Loucy (cell line): ENCODE measurements around the gene CCDC167.

Experiments used
- H2AFZ ChIP-seq: fragments of 200-600 bp; sonication (generic); 2 replicates; pipeline ENCODE4 v1.6.0; 2016; ENCODE audit warnings: antibody characterized with exemption, mild to moderate bottlenecking, low read length, moderate library complexity
- H3F3A ChIP-seq: fragments of 200-600 bp; 2 replicates; pipeline ENCODE4 v1.6.0; 2016; ENCODE audit warnings: antibody characterized with exemption, low read depth, mild to moderate bottlenecking
- H3K27me3 ChIP-seq: fragments of 200-600 bp; sonication (generic); 2 replicates; pipeline ENCODE4 v1.6.1; 2014; ENCODE audit warnings: low read length, mild to moderate bottlenecking; ENCODE audit not compliant: insufficient read depth, poor library complexity, severe bottlenecking
- H3K36me3 ChIP-seq: fragments of 200-600 bp; sonication (generic); 2 replicates; pipeline ENCODE4 v1.6.1; 2016; ENCODE audit warnings: low read length; ENCODE audit not compliant: insufficient read depth
- H3K4me1 ChIP-seq: fragments of 200-600 bp; sonication (generic); 2 replicates; pipeline ENCODE4 v1.5.1; 2014; ENCODE audit warnings: low read length, mild to moderate bottlenecking; ENCODE audit not compliant: insufficient read depth, poor library complexity, severe bottlenecking
- H3K4me2 ChIP-seq: fragments of 200-600 bp; sonication (generic); 2 replicates; pipeline ENCODE4 v1.6.0; 2014; ENCODE audit warnings: antibody characterized with exemption, low read length, low read depth, mild to moderate bottlenecking; ENCODE audit not compliant: poor library complexity, severe bottlenecking
- H3K4me3 ChIP-seq: fragments of 200-600 bp; sonication (generic); 2 replicates; pipeline ENCODE4 v1.5.1; 2014; ENCODE audit warnings: low read length, mild to moderate bottlenecking, mixed read lengths; ENCODE audit not compliant: poor library complexity, severe bottlenecking
- H3K79me2 ChIP-seq: fragments of 200-600 bp; sonication (generic); 2 replicates; pipeline ENCODE4 v1.6.1; 2014; ENCODE audit warnings: low read length; ENCODE audit not compliant: insufficient read depth
- H3K9ac ChIP-seq: fragments of 200-600 bp; sonication (generic); 2 replicates; pipeline ENCODE4 v1.6.0; 2014; ENCODE audit warnings: mild to moderate bottlenecking, low read depth, low read length, moderate library complexity; ENCODE audit not compliant: poor library complexity, severe bottlenecking
- H3K9me2 ChIP-seq: fragments of 200-600 bp; sonication (generic); replicated peaks from 2 replicates; pipeline ENCODE4 v1.6.1; 2016; ENCODE audit warnings: low read depth, low read length, mixed read lengths
- H3K9me3 ChIP-seq: fragments of 200-600 bp; sonication (generic); 2 replicates; pipeline ENCODE4 v1.6.1; 2014; ENCODE audit warnings: mild to moderate bottlenecking, antibody characterized with exemption, low read length, low read depth; ENCODE audit not compliant: insufficient read depth
- H4K20me1 ChIP-seq: fragments of 200-600 bp; sonication (generic); 2 replicates; pipeline ENCODE4 v1.6.0; 2014; ENCODE audit warnings: antibody characterized with exemption, low read length, mild to moderate bottlenecking; ENCODE audit not compliant: insufficient read depth, poor library complexity, severe bottlenecking
- EZH2phosphoT487 ChIP-seq: fragments of 200-600 bp; IDR thresholded peaks from 2 replicates; pipeline ENCODE4 v1.6.1; 2018; ENCODE audit warnings: antibody characterized with exemption, mild to moderate bottlenecking, moderate library complexity, borderline replicate concordance
- TF ChIP-seq, protein P1 (sequence below): fragments of 200-600 bp; sonication (generic); conservative IDR thresholded peaks from 2 replicates; pipeline ENCODE4 v1.5.1; 2014; ENCODE audit warnings: mild to moderate bottlenecking, antibody characterized with exemption, low read length

Gene CCDC167

DNA sequence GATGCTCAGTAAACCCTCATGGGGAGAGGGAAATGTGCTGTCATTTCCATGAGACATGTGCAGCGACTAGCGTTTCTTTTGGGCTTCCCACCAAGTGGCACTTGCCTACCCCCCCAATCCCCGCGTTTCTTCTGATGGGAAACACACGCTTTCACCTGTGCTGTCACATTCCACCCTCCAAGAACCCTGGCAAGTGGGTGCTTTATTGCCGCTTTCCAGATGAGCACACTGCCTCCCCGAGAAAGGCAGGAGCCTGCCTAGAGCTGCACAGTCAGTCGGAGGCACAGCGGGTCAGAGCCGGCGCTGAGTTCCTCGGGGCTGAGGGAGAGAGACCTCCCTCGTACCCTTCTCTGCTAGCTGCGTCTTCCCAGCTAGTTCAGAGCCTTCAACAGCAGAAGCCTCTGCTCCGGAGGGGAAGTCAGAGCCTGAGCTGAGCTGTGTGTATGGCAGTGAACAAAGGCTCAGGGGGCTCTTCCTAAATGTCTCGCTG is 12.3 kb upstream of the CCDC167 start:
- Histone ChIP-seq H2AFZ (no peak overlapping the region), H3K9ac (no peak overlapping the region), H4K20me1 (no peaks in the 10 kb centered on the region), H3K27me3 (no peaks in the 10 kb centered on the region), H3K4me1 (peaks cover 45% of the 10 kb centered on the region), H3K4me2 (no peak overlapping the region), H3K9me3 (no peaks in the 10 kb centered on the region), H3K4me3 (no peak overlapping the region), H3K9me2 (no peaks in the 10 kb centered on the region), H3F3A (peaks cover 9% of the 10 kb centered on the region; the same call in 1 of the 2 replicates), H3K36me3 (no peaks in the 10 kb centered on the region), H3K79me2 (peaks cover 6% of the 10 kb centered on the region; the same call in 1 of the 2 replicates)
- TF ChIP-seq, protein P1, sequence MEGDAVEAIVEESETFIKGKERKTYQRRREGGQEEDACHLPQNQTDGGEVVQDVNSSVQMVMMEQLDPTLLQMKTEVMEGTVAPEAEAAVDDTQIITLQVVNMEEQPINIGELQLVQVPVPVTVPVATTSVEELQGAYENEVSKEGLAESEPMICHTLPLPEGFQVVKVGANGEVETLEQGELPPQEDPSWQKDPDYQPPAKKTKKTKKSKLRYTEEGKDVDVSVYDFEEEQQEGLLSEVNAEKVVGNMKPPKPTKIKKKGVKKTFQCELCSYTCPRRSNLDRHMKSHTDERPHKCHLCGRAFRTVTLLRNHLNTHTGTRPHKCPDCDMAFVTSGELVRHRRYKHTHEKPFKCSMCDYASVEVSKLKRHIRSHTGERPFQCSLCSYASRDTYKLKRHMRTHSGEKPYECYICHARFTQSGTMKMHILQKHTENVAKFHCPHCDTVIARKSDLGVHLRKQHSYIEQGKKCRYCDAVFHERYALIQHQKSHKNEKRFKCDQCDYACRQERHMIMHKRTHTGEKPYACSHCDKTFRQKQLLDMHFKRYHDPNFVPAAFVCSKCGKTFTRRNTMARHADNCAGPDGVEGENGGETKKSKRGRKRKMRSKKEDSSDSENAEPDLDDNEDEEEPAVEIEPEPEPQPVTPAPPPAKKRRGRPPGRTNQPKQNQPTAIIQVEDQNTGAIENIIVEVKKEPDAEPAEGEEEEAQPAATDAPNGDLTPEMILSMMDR = no peak
- TF ChIP-seq EZH2phosphoT487 = no peak

- no peaks in the 10 kb centered on the region for H3K9me2 ChIP-seq
- peaks cover 41% of the 10 kb centered on the region for H3K4me1 ChIP-seq
- H3K4me3 ChIP-seq = no peak overlapping the region
- H3K9me3 ChIP-seq = no peaks in the 10 kb centered on the region
- no peak overlapping the region for H3K9ac ChIP-seq
- H3K4me2 ChIP-seq = no peak overlapping the region
- no peak for TF ChIP-seq EZH2phosphoT487
- TF ChIP-seq, protein P1 = no peak
- H3F3A ChIP-seq = peaks cover 9% of the 10 kb centered on the region
- H3K36me3 ChIP-seq = no peaks in the 10 kb centered on the region
- no peak overlapping the region for H2AFZ ChIP-seq
- H3K27me3 ChIP-seq = no peaks in the 10 kb centered on the region
- H4K20me1 ChIP-seq = no peaks in the 10 kb centered on the region
- peaks cover 6% of the 10 kb centered on the region; the same call in 1 of the 2 replicates for H3K79me2 ChIP-seq
Measured at GRCh38 chr6:37511201-37511600, 11.5 kb upstream of the CCDC167 start.

- Histone ChIP-seq H2AFZ (no peak overlapping the region), H3K9ac (peak overlapping the region; percentile 21), H4K20me1 (no peaks in the 10 kb centered on the region), H3F3A (peaks cover 3% of the 10 kb centered on the region; the same call in 1 of the 2 replicates), H3K4me2 (peak overlapping the region; percentile 15), H3K36me3 (no peaks in the 10 kb centered on the region), H3K27me3 (no peaks in the 10 kb centered on the region), H3K9me2 (no peaks in the 10 kb centered on the region), H3K79me2 (no peaks in the 10 kb centered on the region), H3K4me1 (peaks cover 35% of the 10 kb centered on the region), H3K4me3 (no peak overlapping the region), H3K9me3 (no peaks in the 10 kb centered on the region)
- TF ChIP-seq, protein P1 = no peak
- no peak for TF ChIP-seq EZH2phosphoT487
Measured at GRCh38 chr6:37507690-37508421, 8.2 kb upstream of the CCDC167 start.
